Panc1 (cell line): Measurements from ENCODE around the gene PRSS33. TPM values are rescaled to one million over a fixed set of nuclear protein-coding genes. Genes with fewer than 3 reads are reported as not detected.

Experiments
- ATAC-seq: fragments of 200-7000 bp; cut with Tn5 transposase; 2 replicates; pipeline ENCODE4 v1.9.1; 2020; ENCODE audit warnings: mild to moderate bottlenecking, moderate library complexity
- BruUV-seq: library from RNA; stranded (reverse); fragments of 400-500 nt; replicated peaks from 2 replicates; lab custom pipeline; 2021; lab: Mats Ljungman, UMichigan
- CTCF ChIA-PET: fragments of 300-600 bp; sonication (Branson Sonifier 250); formaldehyde crosslinking; loops from one replicate; lab custom pipeline; 2022; ENCODE audit warnings: antibody characterized with exemption; lab: Charles Lee
- POLR2A ChIA-PET: fragments of 300-600 bp; sonication (Branson Sonifier 250); formaldehyde crosslinking; loops from one replicate; lab custom pipeline; 2022; ENCODE audit warnings: antibody characterized with exemption; lab: Charles Lee
- DNase-seq: peaks from one replicate; pipeline ENCODE4 v3.0.0-alpha.2; 2010; ENCODE audit warnings: low read depth, low spot score
- H3K27ac ChIP-seq: 2 replicates; pipeline ENCODE4 v1.5.1; 2011; ENCODE audit warnings: mild to moderate bottlenecking, low read length, inconsistent platforms
- H3K27me3 ChIP-seq: fragments of 200-500 bp; sonication (Bioruptor generic); 2 replicates; pipeline ENCODE4 v1.6.0; 2014; ENCODE audit warnings: low read length, inconsistent platforms; ENCODE audit not compliant: control insufficient read depth, insufficient read depth
- H3K36me3 ChIP-seq: fragments of 200-500 bp; sonication (Bioruptor generic); 2 replicates; pipeline ENCODE4 v1.5.1; 2014; ENCODE audit warnings: inconsistent platforms, mild to moderate bottlenecking, low read length, moderate library complexity; ENCODE audit not compliant: control insufficient read depth, insufficient read depth
- H3K4me1 ChIP-seq: 2 replicates; pipeline ENCODE4 v1.5.1; 2011; ENCODE audit warnings: inconsistent platforms, mild to moderate bottlenecking, low read length, moderate library complexity; ENCODE audit not compliant: control insufficient read depth, insufficient read depth
- H3K4me3 ChIP-seq, 2 experiments: 2 replicates each; pipeline ENCODE4 v1.5.1; 2011 to 2012; ENCODE audit warnings: low read depth in 2 of 2, low read length in 2 of 2, mild to moderate bottlenecking in 2 of 2, inconsistent platforms in 1 of 2, moderate library complexity in 1 of 2
- H3K9me3 ChIP-seq: fragments of 200-500 bp; sonication (Bioruptor generic); 2 replicates; pipeline ENCODE4 v1.5.1; 2014; ENCODE audit warnings: low read depth, mild to moderate bottlenecking, inconsistent platforms, low read length, moderate library complexity; ENCODE audit not compliant: control insufficient read depth, insufficient read depth
- POLR2AphosphoS5 ChIP-seq: IDR thresholded peaks from 2 replicates; pipeline ENCODE4 v1.6.1; 2012; ENCODE audit warnings: mild to moderate bottlenecking, low read depth, low read length, moderate library complexity
- REST ChIP-seq, 2 experiments: IDR thresholded peaks; 2 replicates each; pipeline ENCODE4 v1.6.1; 2011 to 2012; ENCODE audit warnings: low read depth in 2 of 2, control low read depth in 1 of 2, low read length in 1 of 2, mild to moderate bottlenecking in 1 of 2, moderate library complexity in 1 of 2; ENCODE audit not compliant: insufficient read depth in 1 of 2
- SIN3A ChIP-seq: IDR thresholded peaks from 2 replicates; pipeline ENCODE4 v1.6.1; 2012; ENCODE audit warnings: low read depth, mild to moderate bottlenecking, low read length, moderate library complexity, borderline replicate concordance; ENCODE audit not compliant: insufficient read depth
- TCF7L2 ChIP-seq: IDR thresholded peaks from 2 replicates; pipeline ENCODE4 v1.6.1; 2011; ENCODE audit warnings: mild to moderate bottlenecking, low read depth, low read length, inconsistent platforms
- in situ Hi-C: cut with HindIII; loops from 2 replicates; pipeline ENCODE4 v1.10.0; 2016; ENCODE audit warnings: low sequenced_read_pairs, low pct_unique_long_range_greater_than_20kb
- intact Hi-C: fragments of 100-400 bp; cut with micrococcal nuclease; formaldehyde crosslinking; loops from one replicate; pipeline ENCODE4 v1.10.0; 2022; ENCODE audit not compliant: unreplicated experiment
- total RNA-seq: library from RNA; stranded (reverse); gene quantifications from one replicate; pipeline ENCODE4 v1.2.1, GENCODE V29; 2021; ENCODE audit not compliant: unreplicated experiment
- TF ChIP-seq, protein P1 (sequence below): fragments of 450-650 bp; IDR thresholded peaks from 2 replicates; pipeline ENCODE4 v1.5.1; 2017; ENCODE audit warnings: mild to moderate bottlenecking

PRSS33 gene
- total RNA-seq, 1 experiment from 2014 or later = 0.59 TPM

GRCh38 chr16:2779978-2780898 is 7.1 kb downstream of the PRSS33 start:
- intact Hi-C loops (no loop called here), in situ Hi-C loops (no loop called here)
- Histone ChIP-seq H3K27me3 (no peaks in the 10 kb centered on the region), H3K4me3 (no peak overlapping the region), H3K9me3 (no peaks in the 10 kb centered on the region), H3K27ac (peak overlapping the region; percentile 65), H3K4me1 (peaks cover 15% of the 10 kb centered on the region), H3K36me3 (no peaks in the 10 kb centered on the region; the same call in 1 of the 2 replicates)
- no peak for DNase-seq
- BruUV-seq = no TSS peak
- TF ChIP-seq REST (IDR thresholded peaks at IDR 0.05; ENCODE audit: insufficient read depth in 1 of 2, low read depth in 2 of 2, low read length in 1 of 2) = no peak
- TF ChIP-seq, protein P1, sequence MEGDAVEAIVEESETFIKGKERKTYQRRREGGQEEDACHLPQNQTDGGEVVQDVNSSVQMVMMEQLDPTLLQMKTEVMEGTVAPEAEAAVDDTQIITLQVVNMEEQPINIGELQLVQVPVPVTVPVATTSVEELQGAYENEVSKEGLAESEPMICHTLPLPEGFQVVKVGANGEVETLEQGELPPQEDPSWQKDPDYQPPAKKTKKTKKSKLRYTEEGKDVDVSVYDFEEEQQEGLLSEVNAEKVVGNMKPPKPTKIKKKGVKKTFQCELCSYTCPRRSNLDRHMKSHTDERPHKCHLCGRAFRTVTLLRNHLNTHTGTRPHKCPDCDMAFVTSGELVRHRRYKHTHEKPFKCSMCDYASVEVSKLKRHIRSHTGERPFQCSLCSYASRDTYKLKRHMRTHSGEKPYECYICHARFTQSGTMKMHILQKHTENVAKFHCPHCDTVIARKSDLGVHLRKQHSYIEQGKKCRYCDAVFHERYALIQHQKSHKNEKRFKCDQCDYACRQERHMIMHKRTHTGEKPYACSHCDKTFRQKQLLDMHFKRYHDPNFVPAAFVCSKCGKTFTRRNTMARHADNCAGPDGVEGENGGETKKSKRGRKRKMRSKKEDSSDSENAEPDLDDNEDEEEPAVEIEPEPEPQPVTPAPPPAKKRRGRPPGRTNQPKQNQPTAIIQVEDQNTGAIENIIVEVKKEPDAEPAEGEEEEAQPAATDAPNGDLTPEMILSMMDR = no peak
- no peak for TF ChIP-seq POLR2AphosphoS5
- no peak for TF ChIP-seq SIN3A
- no peak for TF ChIP-seq TCF7L2
- CTCF ChIA-PET = no interaction called here
- POLR2A ChIA-PET = no interaction called here
- no peak for ATAC-seq

DNA sequence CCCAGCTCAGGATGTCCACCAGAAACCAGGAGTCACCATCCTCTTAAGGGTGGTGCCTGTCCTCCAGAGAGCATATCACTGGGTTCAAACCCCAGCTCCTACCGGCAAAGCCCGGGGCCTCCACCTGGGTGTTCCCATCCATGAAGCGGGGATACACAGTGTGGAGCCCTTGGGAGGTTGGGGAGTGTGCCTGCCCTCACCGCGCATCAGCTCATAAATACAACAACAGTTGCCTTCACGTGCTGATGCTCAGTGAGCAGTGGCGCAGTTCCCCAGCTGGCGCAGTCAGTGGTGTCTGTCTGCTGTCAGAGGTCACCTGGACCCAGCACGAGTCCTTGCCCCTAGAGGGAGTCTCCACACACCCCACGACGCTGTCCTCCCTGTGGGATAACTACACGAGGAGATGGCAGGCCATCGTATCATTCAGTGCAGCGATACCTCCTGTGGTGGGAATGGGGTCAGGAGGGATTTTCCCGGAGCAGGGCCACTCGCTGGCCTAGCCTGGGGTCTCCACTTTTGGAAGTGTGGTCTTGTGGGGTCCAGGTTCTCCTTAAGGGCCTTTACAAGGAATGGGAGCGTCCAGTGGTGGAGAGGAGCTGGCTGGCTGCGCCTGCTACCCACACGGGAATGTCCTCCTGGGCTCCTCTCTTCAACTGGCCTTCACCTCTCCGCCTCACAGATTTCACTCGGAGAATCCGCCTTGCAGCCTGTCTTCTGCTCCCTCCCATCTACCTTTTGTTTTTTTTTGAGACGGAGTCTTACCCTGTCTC is 8.0 kb downstream of the PRSS33 start:
- POLR2A ChIA-PET = interaction anchor here (0.6 kb wide), 2 partner anchors 18 to 89 kb away, joined by 4 to 10 read pairs; no protein-coding TSS in a partner anchor
- no peaks in the 10 kb centered on the region for H3K27me3 ChIP-seq
- DNase-seq (no peak), ATAC-seq (no peak)
- TF ChIP-seq POLR2AphosphoS5 = 0 out of 2 replicates have a peak, but pooled peaks have one; percentile 22
- no peak for TF ChIP-seq REST (IDR thresholded peaks at IDR 0.05; ENCODE audit: insufficient read depth in 1 of 2, low read depth in 2 of 2, low read length in 1 of 2)
- TF ChIP-seq, protein P1 = no peak; the same call in 1 of the 2 replicates
- no peak for TF ChIP-seq TCF7L2
- peaks cover 6% of the 10 kb centered on the region; the same call in 1 of the 2 replicates for H3K36me3 ChIP-seq
- intact Hi-C loops (no loop called here), in situ Hi-C loops (no loop called here)
- peaks cover 24% of the 10 kb centered on the region for H3K4me1 ChIP-seq
- no peak overlapping the region for H3K4me3 ChIP-seq
- CTCF ChIA-PET = no interaction called here
- no TSS peak for BruUV-seq
- H3K9me3 ChIP-seq = no peaks in the 10 kb centered on the region
- peak overlapping the region; percentile 99 for H3K27ac ChIP-seq
